Measurements from ENCODE around the gene NEGR1.

The NEGR1 gene

DNA sequence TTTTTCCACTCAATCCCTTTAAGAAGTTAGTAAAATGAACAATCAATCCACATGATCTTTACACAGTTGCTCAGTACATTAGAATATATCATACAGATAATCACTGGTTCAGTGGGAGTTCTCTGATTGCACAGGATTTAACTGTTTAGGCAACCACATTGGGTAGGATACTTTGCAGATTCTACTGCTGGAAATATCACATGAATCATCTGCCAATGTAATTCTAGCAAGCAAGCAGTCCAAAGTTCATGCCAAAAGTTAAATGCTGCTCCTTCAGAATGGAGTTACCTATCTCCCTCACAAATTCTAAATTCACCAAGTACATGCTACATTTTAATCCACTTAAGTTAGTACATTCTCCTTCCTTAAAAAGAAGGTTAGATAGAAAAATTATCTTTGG lies 52.4 kb downstream of the NEGR1 start:
- no peak for DNase-seq

DNA sequence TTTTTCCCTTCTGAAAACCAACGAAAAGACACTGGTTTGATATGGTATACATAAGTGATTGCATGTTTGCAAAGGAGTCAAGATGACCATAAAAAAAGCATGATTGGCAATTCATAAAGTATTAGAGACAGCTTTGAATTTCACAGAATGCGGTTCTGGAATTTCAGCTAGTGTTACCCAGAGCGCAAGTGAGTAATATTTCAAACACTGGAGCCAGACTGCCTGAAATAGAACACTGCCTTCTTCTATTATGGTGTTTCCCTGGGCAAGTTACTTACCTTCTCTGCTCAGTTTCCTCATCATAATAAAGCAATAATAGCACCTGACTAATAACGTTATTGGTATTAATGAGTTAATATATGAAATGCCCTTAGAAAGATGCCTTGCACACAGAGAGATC lies 54.7 kb downstream of the NEGR1 start:
- DNase-seq = no peak

DNA sequence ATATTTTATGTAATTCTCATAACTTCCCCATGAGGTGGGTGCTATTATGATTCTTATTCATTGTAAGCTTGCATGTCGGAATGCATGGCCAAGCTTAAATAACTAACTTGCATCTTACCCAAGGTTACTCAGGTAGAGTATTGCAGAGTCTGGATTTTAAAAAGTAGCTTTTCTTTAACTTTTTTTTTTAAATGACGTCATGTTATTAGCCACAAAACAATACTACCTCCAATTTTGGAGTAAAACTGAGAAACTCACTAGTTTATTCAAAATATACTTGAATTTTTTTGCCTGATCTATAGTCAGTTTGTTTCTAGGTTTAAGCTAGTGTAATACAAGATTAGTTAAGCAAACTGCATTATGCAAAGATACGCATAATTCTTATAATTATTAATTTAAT lies 57.8 kb downstream of the NEGR1 start:
- no peak for DNase-seq

DNA sequence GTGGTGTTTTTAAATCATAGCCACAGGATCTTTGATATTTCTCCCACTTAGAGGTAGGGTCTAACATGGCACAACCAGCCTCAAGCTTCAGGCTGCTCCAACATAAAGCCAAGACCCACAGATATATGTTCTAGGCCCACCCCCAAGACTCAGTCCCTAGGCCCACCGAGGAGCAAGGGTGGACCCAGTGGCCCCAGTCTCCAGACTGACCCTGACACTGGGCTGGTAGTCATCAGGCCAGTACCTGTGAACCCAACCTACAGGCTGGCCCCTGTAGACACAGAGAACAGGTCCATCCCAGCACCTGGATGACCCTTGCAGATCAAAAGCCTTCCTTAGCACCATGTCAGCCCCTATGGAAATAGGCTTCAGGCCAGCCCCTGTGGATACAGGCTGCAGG lies 60.5 kb downstream of the NEGR1 start:
- DNase-seq = no peak

DNA sequence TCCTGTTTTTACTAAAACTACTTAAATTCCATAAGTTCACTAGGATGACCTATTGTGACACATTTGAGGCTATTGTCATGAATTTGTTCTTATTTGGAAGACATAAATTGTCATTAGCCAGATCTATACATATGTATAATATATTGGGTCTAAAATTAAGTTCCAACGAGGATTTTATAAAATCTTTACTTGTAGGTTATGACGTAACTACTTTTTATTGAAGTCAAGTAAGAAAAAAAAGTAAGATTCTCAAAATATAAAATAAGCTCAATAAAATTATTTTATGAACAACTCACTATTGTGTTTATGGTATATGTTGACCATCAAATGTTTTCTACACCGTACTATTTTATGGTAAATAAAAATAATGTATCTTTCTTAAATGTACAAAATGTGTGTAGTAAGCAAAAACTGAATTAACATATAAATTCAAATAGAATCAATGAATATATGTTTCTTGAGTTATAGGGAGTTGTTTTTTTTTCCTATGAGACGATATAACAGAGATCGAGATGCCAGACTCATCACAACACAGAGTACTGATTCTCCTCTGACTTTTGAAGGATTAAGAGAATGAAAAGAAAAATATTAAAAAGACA lies 64.1 kb downstream of the NEGR1 start:
- no peak for DNase-seq

DNA sequence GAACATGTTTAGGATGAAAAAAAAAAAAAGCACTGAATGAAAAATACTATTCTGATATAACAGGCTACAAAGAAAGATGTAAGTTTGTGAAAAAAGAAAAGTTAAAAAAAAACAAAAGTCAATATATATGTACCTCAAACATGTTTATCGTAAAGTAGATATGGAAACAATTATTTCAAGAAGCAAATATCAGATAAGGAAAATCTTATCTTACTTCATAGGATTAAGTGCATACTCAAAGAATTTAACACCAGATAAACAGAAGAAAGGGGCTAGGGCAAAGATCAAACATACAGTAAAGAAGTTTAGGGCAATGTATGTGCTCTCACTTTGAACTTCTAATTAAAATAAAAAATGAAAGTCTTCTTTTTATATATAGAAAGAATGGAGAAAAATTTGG lies 75.3 kb downstream of the NEGR1 start:
- DNase-seq = no peak

DNA sequence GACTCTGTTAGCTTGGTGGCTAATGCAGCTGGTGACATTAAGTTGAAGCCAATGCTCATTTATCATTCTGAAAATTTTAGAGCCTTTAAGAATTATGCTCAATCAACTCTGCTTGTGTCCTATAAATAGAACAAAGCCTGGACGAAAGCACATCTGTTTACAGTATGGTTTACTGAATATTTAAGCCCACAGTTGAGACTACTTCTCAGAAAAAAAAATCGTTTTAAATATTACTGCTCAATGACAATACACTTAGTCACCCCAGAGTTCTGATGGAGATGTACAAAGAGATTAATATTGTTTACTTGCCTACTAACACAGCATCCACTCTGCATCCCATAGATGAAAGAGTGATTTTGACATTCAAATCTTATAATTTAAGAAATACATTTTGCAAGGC lies 79.6 kb downstream of the NEGR1 start:
- no peak for DNase-seq

DNA sequence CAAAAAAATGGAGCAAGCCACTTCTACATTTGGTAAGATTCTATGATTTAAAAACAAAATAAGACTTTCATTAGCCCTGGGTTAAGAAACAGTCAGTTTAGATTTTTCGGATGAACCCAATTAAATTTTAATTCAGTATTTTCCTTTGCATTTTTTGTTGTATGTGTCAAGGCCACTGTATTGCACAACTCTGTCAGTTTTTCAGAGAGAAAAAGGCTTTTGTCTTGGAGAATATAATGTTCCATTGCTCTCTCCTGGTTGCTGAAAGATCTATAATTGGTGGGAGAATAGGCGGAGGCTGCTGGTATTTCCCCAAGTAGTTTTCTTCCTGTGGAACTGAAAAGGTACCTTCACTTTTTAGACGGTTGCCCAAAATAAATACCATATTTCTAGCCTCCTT lies 84.6 kb downstream of the NEGR1 start:
- DNase-seq = no peak

DNA sequence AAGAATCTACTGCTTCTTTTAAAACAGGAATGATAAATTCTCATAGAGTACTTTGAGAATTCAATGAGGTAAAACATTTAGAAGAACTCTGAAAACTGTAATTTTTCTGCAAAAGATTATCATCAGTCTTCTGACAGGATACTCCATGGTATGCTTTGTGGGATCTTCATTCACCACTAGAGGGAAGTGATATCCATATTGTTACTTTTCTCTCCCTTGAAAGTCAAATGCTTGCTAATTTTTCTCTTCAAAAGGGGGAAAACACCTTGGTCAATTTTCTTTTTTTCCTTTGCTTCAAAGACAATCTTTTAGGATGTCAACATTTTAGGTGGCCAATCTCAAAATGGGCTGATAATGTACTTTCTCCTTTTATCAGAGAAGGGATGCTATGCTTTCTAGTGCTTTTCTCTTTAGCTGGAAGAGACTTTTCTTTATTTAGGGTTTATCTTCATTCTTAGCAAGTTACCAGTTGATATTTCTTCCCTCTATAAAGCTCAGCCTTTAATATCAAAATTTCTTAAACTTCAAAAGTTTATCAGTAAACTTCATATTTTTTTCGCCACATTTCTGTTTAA lies 95.5 kb downstream of the NEGR1 start:
- DNase-seq = no peak

DNA sequence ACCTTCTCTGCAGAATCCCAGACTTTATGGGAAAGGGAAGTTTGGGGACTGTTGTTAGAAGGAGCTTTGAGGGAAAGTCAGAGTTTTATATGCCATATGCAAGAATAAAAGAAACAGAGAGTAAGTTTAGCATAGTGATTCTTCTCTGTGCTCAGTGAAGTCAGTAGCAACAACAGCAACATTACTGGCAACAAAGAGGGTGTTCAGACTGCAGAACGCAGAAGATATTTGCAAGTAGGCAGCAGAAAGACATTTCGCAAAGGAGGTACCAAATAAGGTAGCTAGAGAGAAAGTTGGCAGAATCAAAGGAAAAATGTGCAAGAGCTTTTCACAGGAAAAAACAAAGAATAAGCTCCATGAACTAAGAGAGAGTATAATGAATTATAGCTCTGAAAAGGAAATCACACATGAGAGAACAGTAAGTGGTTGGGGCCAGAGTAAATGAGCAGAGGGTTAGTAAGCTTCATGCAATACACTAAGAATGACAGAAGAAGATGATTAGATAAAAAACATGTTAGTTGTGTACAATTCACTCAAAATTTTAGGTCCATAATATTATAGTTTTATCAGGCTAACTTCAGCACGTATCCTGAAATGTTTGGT lies 98.1 kb downstream of the NEGR1 start:
- no peak for DNase-seq

DNA sequence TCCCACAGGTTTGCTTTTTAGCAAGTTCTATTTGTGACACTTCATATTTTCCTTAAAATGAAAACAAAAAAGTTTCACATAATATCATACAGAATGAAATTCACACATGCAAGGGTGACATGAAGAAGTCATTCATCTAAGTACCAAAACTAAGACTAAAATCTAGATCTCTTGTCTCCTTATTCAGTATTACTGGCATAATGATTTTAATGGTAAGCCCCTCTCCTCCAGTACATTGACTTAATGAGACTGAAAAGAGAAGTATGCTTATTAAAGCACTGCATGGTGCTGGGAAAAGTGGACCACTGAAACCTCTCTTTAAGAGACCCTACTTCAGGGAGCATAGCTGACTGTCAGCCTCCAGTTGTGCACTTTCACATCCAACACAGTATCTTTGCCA lies 99.5 kb downstream of the NEGR1 start:
- DNase-seq = no peak

DNA sequence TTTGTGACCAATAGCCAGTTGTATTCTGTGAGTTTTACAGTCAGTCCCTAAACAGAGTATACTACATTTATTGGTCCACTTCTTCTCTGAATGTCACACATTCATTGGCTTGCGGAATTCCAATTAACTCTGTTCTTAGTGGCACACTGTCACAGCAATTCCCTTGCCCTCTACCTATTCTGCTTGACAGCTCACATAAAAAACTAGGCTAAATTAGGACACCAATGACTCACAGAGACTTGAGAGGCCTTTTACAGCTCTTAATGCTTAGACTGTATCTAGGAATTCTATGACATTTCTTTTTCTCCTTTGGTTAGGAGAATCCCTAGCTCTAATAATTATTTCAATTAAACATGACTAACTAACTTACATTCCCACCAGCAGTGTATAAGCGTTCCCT lies 104.1 kb downstream of the NEGR1 start:
- no peak for DNase-seq

DNA sequence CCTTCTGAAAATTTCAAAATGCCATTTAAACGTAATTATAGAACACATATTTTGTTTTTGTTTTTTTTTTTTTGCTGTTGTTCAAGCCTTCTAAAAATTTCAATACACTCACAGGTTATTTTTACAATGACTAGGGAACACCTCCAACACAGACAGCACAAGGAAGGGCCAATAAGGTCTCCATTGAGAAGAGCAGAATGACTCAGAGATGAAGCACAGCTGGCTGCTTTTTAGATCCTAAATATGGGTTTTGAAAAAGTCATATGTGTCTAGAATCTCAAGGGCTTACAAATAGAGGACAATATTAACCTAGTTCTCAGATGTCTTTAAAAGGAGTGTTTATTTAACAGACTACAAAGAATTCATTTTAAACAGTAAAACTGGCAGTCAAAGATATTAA lies 104.6 kb downstream of the NEGR1 start:
- DNase-seq = no peak

DNA sequence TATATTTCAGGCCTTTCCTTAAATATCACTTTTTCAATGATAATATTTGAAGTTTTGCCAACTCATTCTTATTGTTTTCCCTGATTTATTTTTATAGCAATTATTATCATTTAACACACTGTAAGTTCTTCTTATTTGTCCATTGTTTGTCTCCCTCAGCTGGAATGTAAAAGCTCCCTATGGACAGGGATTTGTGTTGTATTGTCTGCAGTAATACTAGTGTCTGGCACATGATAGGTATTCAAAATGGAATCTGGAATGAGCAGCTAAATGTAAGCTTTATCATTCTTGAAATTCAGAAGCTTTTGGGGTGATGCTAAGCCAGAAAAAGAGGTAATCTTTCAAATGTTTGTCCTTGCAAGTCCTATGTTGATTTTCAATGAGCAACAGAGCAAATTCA lies 112.1 kb downstream of the NEGR1 start:
- no peak for DNase-seq

DNA sequence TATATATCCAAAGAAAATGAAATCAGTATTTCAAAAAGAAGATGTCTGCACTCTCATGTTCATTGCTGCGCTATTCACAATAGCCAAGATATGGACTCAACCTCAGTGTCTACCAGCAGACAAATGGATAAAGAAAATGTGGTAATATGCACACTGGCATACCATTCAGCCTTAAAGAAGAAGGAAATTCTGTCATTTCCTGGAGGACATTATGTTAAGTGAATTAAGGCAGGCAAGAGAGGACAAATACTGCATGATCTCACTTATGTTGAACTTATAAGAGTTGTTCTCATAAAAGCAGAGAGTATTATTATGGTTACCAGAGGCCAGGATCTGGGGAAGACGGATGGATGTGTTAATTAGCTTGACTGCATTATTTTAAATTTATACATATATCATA lies 115.9 kb downstream of the NEGR1 start:
- no peak for DNase-seq

DNA sequence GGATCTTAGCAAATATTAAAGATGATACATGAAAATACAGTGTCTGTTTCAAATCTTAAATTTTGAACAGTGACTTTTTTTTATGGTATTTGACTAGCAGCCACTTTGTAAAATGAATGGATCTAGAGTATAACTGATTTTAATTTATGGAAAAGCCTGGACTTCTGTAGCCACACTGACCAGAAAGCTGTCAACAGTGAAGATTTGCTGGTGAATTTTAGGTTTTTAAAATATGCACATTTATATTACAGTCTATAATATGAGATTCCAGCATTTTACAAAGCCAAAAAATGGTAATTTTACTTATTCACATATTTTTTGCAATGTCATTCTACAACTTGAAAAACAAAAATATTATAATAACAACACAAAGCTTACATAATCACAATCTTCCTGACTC lies 131.8 kb downstream of the NEGR1 start:
- DNase-seq = no peak

DNA sequence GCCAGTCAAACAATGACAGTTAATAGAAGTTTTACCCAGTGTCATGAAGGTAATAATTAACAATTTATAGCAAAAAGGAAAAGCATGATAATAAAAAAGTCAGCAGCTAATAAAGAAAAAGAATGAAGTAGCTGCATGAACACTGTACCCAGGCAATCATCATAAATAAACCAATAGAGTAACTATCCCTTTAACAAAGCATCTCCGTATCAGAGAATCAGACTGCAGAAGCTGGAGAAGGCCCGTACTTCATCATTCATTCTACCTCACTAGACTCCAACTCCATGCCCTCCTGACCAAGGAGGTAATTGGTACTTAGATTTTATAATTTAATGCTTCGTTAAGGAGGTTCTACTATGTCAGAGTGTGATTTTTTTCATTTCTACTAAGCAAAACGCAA lies 140.5 kb downstream of the NEGR1 start:
- DNase-seq = no peak

DNA sequence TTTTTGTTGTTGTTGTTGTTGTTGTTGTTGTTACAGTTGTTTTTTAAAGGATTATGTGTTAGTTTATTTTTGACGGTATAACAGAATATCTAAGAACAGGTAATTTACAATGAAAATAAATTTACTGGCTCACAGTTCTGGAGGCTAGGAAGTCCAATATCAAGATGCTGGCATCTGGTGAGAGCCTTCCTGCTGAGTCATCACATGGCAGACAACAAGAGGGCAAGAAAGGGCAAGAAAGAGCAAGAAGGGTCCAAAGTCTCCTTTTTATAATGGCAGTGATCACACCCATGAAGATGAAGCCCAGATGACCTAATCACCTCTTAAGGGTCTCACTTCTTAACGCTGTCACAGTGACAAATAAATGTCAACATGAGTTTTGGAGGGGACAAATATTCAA lies 142.1 kb downstream of the NEGR1 start:
- DNase-seq = no peak

DNA sequence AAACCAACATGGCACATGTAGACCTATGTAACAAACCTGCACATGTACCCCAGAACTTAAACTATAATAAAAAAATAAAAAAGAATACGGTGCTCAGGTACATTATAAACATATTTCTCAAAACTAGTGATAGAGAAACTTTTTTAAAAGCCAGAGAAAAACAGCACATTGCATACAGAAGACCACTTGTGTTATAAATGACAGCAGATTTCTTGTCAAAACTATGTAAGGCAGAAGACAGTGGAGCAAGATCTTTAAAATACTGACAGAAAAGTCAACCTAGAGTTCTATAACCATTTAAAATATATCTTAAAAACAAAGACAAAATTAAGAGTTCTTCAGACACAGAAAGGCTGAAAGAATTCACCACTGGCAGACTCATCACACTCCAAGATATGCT lies 144.7 kb downstream of the NEGR1 start:
- DNase-seq = no peak

DNA sequence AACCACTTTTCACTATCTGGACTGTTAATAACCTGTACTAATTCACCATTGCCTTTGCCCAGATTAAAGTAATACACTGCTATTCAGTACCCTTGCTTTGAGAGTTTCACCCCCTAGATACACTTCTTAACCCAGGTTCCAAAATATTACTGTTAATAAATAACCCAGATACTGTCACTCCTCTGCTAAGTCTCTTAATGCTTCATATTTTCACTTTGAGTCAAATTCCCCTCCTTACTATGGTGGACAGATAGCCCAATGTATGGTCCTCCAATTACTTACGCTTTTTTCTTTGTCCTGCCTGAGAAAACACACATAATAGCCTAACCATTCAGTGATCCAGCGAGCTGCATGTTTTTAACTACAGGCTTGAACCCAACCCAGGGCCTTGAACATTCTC lies 152.5 kb downstream of the NEGR1 start:
- no peak for DNase-seq

DNA sequence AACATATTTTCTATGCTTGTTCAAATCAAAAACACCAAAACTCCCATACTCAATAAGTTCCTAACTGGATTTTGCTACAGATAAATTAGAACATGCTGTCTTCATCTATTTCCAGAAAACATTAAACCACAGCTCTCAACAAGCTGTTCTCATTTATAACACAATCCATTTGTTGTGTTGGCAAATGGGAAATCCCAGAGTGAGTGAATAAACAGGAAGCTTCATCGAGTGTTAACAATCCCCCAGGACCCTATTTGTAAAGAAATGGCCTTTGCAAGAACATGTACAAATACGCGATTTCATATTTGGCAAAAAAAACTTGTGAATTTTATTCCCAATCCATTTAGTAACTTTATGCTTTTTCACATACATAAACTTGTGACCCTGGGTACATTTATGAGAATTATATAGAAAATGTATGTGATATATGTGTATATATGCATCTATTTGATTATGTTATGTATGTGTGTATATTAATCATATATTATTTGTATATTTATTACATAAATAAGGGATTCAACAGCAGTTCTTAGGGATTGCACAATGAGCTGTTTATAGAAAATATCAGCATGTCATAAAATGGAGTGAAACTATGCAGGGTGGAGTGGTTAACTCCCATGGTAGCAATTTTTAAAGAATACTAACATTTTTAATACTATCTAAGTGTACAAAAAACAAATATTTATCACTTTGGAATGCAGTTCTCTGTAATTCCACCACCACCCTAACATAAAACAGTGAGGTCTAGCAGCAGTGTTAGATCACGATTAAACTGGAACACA lies 160.0 kb downstream of the NEGR1 start:
- no peak for DNase-seq

DNA sequence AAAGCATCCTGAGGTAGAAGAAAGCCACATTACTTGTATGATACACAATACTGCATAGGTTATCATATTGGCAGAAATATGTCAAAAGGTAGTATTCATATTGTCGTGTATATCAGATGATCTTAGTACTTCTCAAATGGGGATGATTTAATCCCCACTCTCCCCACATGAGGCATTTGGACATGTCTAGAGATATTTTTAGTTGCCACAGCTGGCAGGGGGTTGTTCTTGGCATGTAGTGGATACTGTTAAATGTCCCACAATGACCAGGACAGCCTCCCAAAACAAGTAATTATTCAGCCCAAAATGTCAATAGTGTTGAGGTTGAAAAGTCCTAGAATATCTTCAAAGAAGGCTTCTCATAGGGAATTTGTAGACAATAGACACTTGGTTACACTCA lies 162.8 kb downstream of the NEGR1 start:
- DNase-seq = no peak

DNA sequence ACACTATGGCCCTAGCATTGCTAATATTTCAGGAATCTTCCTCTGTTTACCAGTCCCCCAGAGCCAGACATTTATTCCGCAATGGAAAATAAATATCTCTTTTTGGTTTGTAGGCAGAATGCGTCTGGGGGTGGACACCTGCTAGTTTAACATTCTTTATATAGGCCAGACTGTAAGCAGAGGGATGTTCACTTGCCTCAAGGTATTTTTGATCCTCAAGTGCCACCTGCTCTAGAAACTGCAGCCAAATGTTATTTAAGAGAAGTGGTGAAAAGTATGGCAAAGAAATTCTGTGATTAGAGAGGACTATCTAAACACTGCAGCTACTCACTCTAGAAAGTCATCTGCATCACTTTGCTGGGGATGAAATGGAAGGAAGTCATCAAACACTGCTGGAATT lies 164.7 kb downstream of the NEGR1 start:
- no peak for DNase-seq

DNA sequence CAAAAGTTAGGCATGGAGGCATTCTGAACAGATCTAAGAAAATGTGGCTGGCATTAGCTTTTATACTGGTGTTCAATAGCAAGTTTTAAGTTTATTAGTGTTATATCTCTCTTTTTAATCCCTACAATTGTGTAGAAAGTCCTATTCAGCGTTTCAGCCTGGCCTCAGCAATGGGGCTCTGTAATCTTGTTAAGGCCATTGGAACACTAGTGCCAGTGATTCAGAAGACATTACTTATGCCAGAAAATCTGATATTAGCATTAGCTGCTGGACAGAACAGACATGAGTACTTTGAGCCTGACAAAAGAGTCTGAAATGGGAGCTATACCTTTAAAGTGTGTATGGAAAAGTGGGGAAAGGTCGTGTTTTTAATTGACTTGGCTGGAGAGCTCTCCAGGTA lies 167.0 kb downstream of the NEGR1 start:
- no peak for DNase-seq
